GOT3 (cell line): ENCODE data around the gene PDZD2.
"Not testable (repeated sequence)": the region's sequence is repeated elsewhere in the genome, so short reads cannot be mapped to it uniquely, and the experiment has no call there.

ENCODE experiments used
- DNase-seq: peaks from one replicate; lab custom pipeline; 2025; ENCODE audit warnings: mixed read lengths; lab: John Stamatoyannopoulos, UW

The PDZD2 gene

GRCh38 chr5:32103521-32103920 lies 464.6 kb downstream of the PDZD2 start:
- DNase-seq = no peak

DNA sequence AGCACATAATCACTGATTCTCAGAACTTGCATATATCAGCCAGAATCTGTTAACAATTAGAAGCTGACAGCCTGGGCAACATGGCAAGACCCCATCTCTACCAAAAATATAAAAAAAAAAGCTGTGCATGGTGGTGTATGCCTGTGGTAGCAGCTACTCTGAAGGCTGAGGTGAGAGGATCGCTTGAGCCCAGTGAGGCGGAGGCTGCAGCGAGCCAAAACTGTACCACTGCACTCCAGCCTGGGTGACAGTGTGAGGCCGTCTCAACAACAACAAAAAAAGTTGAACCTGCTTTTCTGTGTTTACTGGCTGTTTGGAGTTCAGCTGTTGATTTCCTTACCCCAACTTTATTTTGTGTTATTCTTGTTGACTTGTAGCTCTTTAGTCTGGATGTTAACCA lies 468.4 kb downstream of the PDZD2 start:
- DNase-seq = no peak

DNA sequence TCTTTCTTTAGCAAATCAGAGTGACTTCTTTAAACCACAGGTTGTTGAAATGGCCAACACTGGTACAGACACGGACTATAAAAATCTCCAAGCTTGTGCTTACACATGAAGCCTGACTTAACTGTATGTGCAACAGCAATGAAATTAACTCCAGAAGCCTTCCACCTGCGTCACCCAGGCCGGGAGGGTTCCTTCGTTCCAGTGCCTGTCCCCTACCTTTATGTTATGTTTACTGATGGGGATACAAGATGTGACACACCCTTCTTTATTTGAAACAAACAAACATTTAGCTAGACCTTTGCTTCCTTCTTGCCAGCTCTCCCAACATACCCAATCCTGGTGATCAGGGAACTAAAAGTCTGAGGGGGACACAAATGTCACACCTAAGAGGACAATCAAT lies 469.2 kb downstream of the PDZD2 start:
- DNase-seq = no peak

- no peak for DNase-seq
Measured at GRCh38 chr5:32109236-32109635, 470.3 kb downstream of the PDZD2 start.

DNA sequence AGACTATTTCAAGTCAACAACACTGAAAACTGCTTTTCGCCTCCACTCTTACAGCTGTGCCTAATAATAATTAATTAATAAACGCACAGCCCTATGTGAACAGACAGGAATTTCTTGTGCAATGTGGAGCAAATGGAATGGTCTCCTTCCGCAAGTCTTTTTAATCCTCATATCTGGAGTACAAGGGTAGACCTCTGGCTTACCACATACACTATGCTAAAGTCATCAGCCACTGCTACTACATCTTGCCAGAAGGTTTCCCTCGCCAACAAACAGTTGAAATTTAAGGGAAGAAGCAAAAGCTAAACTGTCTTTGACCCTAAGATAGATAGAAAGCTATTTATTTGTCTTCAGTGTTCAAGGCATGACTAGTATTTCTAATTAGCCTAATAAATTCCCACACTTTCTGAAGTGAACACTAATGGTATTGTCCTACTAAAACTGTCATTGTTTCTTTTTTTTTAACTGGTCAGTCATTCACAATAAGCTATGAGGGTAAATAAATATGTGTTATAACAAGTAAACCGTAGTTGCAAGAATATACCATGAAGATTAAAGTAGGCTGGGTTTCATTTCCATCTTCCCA lies 471.3 kb downstream of the PDZD2 start:
- no peak for DNase-seq

DNA sequence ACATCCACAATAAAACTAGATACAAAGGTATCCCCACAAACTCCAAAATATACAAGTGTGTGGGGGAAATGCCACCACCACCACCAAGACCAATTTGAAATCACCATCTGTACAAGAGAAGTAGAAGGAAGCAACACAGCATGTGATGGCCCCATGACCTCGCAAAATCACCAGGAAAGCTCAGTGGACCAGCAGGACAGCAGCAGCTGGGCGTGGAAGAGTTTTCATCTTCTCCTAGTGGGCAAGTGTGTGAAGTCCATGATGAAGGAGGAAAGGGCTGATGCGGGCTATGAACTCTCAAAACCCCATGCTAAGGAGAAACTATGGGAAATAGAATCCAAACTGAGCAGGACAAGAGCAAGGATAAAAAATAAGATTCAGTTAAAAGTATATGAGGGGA lies 477.1 kb downstream of the PDZD2 start:
- DNase-seq = no peak

DNA sequence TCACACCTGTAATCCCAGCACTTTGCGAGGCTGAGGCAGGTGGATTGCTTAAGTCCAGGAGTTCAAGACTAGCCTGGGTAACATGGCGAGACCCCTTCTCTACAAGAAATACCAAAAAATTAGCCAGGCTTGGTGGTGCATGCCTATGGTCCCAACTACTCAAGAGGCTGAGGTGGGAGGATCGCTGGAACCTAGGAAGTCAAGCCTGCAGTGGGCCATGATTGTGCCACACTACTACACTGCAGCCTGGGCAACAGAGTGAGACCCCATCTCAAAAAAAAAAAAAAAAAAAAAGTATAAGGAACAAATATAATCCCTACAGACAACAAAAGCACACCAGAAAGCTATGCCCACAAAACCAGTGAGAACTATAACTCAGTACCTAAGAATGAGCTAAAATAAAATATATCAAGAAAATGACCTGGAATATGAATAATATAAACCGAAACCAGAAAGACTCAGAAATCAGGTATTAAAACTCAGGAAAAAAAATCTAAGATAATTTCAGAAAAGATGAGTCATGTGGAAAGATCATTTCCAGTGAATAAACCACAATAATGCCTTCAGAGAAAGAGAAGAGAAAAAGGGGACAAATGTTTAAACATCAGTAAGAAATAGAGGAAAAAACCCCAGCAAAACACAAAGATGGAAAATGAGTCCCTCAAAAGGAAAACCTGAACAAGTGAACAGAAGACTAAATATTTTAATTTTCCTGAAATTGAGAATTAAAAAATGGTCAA lies 477.8 kb downstream of the PDZD2 start:
- no peak for DNase-seq

- DNase-seq = not testable (repeated sequence)
Measured at GRCh38 chr5:32118922-32119321, 480.0 kb downstream of the PDZD2 start.

- DNase-seq = no peak
Measured at GRCh38 chr5:32123058-32123805, 484.3 kb downstream of the PDZD2 start.

GRCh38 chr5:32123889-32124676 lies 485.2 kb downstream of the PDZD2 start:
- DNase-seq = no peak

- no peak for DNase-seq
Measured at GRCh38 chr5:32126691-32127090, 487.8 kb downstream of the PDZD2 start.

- no peak for DNase-seq
Measured at GRCh38 chr5:32127711-32128110, 488.8 kb downstream of the PDZD2 start.

DNA sequence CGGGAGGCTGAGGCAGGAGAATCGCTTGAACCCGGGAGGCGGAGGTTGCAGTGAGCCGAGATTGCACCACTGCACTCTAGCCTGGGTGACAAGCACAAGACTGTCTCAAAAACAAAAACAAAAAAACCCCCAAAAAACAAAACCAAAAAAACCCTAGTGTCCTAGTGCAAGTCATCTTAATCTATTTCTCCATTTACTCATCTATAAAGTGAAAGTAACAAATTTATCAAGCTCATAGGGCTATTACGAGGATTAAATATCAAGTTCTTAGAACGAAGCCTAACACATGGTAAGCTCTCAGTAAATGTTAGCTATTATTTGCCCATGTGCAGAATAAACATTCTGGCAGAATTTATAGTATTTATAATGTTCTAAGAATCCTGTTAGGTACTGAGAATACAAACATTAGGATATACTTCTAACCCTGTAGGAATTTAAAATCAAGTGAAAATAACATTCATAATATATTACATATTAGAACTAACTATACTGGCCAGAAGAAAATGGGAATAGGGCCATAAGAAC lies 490.2 kb downstream of the PDZD2 start:
- DNase-seq = no peak

- DNase-seq = no peak
Measured at GRCh38 chr5:32130865-32131264, 491.9 kb downstream of the PDZD2 start.

DNA sequence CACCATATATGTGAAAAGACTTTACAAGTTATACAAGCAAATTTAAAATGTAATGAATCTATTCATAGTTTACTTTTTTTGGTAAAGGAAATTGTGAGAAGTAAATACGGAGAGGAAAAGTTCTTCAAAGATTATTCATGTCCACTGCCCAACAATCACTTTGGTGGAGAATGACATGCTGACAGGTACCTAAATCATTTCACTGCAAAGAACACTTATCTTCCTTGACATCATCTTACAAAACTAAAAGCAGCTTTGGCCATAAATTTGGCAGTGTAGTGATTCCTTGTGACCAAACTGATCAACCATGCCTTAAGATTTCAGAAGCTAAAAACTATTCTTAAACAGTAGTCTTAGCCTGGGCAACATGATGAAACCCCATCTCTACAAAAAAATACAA lies 492.7 kb downstream of the PDZD2 start:
- no peak for DNase-seq

- DNase-seq = no peak
Measured at GRCh38 chr5:32132757-32133156, 493.8 kb downstream of the PDZD2 start.

DNA sequence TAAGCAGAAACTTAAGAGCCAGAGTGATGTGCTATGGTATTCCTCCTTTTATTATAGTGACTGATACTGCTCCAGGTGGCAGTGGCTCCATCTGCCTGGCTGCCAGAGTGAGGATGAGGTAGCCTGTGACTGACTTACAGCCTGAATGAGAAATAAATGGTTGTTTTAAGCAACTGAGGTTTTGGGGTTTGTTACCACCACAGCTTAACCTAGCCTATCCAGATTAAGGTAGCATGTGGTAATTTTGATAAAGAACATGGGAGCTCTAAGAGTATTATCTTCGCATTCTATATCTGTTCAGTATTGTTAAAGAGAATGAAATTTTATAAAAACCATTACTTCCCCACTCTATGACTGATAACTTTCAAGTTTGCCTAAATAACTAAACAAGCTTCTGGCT lies 496.2 kb downstream of the PDZD2 start:
- no peak for DNase-seq

- DNase-seq = no peak
Measured at GRCh38 chr5:32136342-32136741, 497.4 kb downstream of the PDZD2 start.

DNA sequence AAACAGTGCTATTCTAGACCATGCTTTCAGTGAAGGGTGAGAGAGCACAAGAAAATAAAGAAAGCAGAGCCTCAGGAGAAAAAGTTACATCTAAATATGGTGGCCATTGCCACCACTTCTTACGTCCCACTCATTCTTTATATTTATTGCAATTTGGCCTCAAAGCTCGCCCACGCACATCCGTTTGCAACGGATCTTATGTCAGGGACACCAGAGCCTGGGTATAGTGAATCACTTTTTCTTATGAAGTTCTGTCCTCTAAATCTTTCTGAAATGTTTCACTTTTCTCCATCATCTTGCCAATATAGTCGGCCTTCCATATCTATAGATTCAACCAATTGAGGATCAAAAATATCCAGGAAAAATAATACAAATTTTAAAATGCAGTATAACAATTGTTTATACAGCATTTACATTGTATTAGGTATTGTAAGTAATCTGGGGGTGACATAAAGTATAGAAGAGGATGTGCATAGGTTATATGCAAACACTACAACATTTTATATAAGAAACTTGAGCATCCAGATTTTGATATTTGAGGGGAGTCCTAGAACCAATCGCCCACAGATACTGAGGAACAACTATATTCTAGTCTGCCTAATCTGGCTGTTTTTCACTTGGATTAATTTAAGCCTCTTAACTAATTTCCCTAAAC lies 500.0 kb downstream of the PDZD2 start:
- no peak for DNase-seq

- no peak for DNase-seq
Measured at GRCh38 chr5:32143617-32144377, 504.9 kb downstream of the PDZD2 start.
